K562 (cell line): Measurements from ENCODE around the gene CORO2A. TPM values are rescaled to one million over a fixed set of nuclear protein-coding genes. Genes with fewer than 3 reads are reported as not detected.
A peak's percentile ranks its signal among the peaks of the same experiment; 100 is the strongest.

Experiments
- ATAC-seq: fragments of 200-7000 bp; cut with Tn5 transposase; 3 replicates; pipeline ENCODE4 v1.9.1; 2020; ENCODE audit warnings: moderate library complexity
- BruUV-seq: library from RNA; stranded (reverse); fragments of 400-500 nt; replicated peaks from 2 replicates; lab custom pipeline; 2021; lab: Mats Ljungman, UMichigan
- CTCF ChIA-PET: fragments of 300-600 bp; formaldehyde crosslinking; extraction: SDS; loops from one replicate; lab custom pipeline; 2021; ENCODE audit warnings: low intra/inter-chr PET ratio; lab: Yijun Ruan, JAX
- POLR2A ChIA-PET: fragments of 300-600, 350-650 bp; sonication (Branson Sonifier 250); formaldehyde crosslinking; extraction: SDS; loops from one replicate; lab custom pipeline; 2021; ENCODE audit warnings: antibody characterized with exemption, inconsistent platforms; lab: Yijun Ruan, JAX
- DNase-seq, 4 experiments: peaks; one replicate each; pipeline versions ENCODE4 v3.0.0 to v3.0.0-alpha.2; 2011 to 2018; ENCODE audit warnings: low spot score in 3 of 4, mixed read lengths in 3 of 4; ENCODE audit errors: extremely low read depth in 1 of 4
- FAIRE-seq: peaks from 2 replicates; lab custom pipeline; 2011; peaks lifted over from hg19 to GRCh38; lab: Jason Lieb, UNC
- H2AFZ ChIP-seq: 2 replicates; pipeline ENCODE4 v1.6.0; 2011; ENCODE audit warnings: low read depth, low read length, control low read depth, inconsistent platforms
- H3K27ac ChIP-seq: fragments of 200-600 bp; 3 replicates; pipeline ENCODE4 v1.8.0; 2011; ENCODE audit warnings: low read depth, mild to moderate bottlenecking, control low read depth, inconsistent platforms, low read length, moderate library complexity, mixed read lengths; ENCODE audit errors: extremely low read depth
- H3K27me3 ChIP-seq, 2 experiments: fragments of 300-600 bp in 1 of 2; 2 replicates in 1 of 2; 3 replicates in 1 of 2; pipeline versions ENCODE4 v1.6.0 to v1.8.0; 2011; ENCODE audit warnings: inconsistent platforms in 2 of 2, low read length in 2 of 2, mild to moderate bottlenecking in 1 of 2, mixed read lengths in 1 of 2, moderate library complexity in 1 of 2; ENCODE audit not compliant: control insufficient read depth in 2 of 2, insufficient read depth in 2 of 2
- H3K36me3 ChIP-seq: fragments of 300-600 bp; 3 replicates; pipeline ENCODE4 v1.8.0; 2011; ENCODE audit warnings: mild to moderate bottlenecking, low read length, inconsistent platforms; ENCODE audit not compliant: control insufficient read depth, insufficient read depth
- H3K4me1 ChIP-seq, 2 experiments: fragments of 200-600 bp in 1 of 2; replicated peaks in 1 of 2; 2 replicates in 1 of 2; 3 replicates in 1 of 2; pipeline versions ENCODE4 v1.5.1 to v1.8.0; 2011; ENCODE audit warnings: inconsistent platforms in 2 of 2, low read length in 2 of 2, mild to moderate bottlenecking in 1 of 2, mixed read lengths in 1 of 2, moderate library complexity in 1 of 2; ENCODE audit not compliant: control insufficient read depth in 2 of 2, insufficient read depth in 2 of 2
- H3K4me2 ChIP-seq: 2 replicates; pipeline ENCODE4 v1.6.1; 2011; ENCODE audit warnings: low read length, control low read depth, inconsistent platforms, mixed read lengths; ENCODE audit not compliant: insufficient read depth
- H3K4me3 ChIP-seq: fragments of 200-600 bp; sonication (generic), shearing (Covaris generic); 2 replicates; pipeline ENCODE4 v1.5.1; 2016; ENCODE audit warnings: control low read depth, inconsistent platforms
- H3K79me2 ChIP-seq: fragments of 200-600 bp; 3 replicates; pipeline ENCODE4 v1.8.0; 2011; ENCODE audit warnings: low read length, inconsistent platforms; ENCODE audit not compliant: control insufficient read depth, insufficient read depth
- H3K9ac ChIP-seq, 2 experiments: 2 replicates each; pipeline versions ENCODE4 v1.6.0 to v1.6.1; 2011; ENCODE audit warnings: low read depth in 2 of 2, low read length in 2 of 2, control low read depth in 1 of 2, inconsistent platforms in 1 of 2, mild to moderate bottlenecking in 1 of 2, mixed read lengths in 1 of 2; ENCODE audit not compliant: insufficient read depth in 1 of 2
- H3K9me1 ChIP-seq: one replicate; pipeline ENCODE4 v1.6.0; 2011; ENCODE audit warnings: inconsistent platforms, mild to moderate bottlenecking, low read length, moderate library complexity; ENCODE audit not compliant: control insufficient read depth, insufficient read depth
- H3K9me3 ChIP-seq: replicated peaks from 2 replicates; pipeline ENCODE4 v1.5.1; 2011; ENCODE audit warnings: low read depth, low read length, inconsistent platforms; ENCODE audit not compliant: control insufficient read depth, insufficient read depth
- H4K20me1 ChIP-seq: replicated peaks from 2 replicates; pipeline ENCODE4 v1.6.1; 2011; ENCODE audit warnings: low read length, inconsistent platforms, mixed read lengths; ENCODE audit not compliant: control insufficient read depth, insufficient read depth
- CCAR2 ChIP-seq: fragments of 200-400 bp; formaldehyde crosslinking; IDR thresholded peaks from 2 replicates; pipeline ENCODE4 v1.6.1; 2017; ENCODE audit warnings: mild to moderate bottlenecking, low read depth, low read length
- CREM ChIP-seq: IDR thresholded peaks from 2 replicates; pipeline ENCODE4 v1.6.1; 2014; ENCODE audit warnings: antibody characterized with exemption, low read depth
- CTCF ChIP-seq, 3 experiments: IDR thresholded peaks in 2 of 3; conservative IDR thresholded peaks in 1 of 3; 2 replicates each; pipeline ENCODE4 v1.5.1; 2011 to 2012; ENCODE audit warnings: low read length in 3 of 3, mild to moderate bottlenecking in 3 of 3, control low read depth in 2 of 3, improper control_type of control experiment in 1 of 3, inconsistent platforms in 1 of 3, low read depth in 1 of 3, mixed read lengths in 1 of 3, moderate library complexity in 1 of 3; ENCODE audit not compliant: insufficient read depth in 2 of 3
- ESRRA ChIP-seq: fragments of 450-650 bp; IDR thresholded peaks from 2 replicates; pipeline ENCODE4 v1.6.1; 2014; ENCODE audit warnings: low read depth, mild to moderate bottlenecking, moderate library complexity, borderline replicate concordance
- FOXM1 ChIP-seq, 2 experiments: fragments of 450-650 bp in 1 of 2; sonication (generic) in 1 of 2; formaldehyde crosslinking in 1 of 2; IDR thresholded peaks; 2 replicates each; pipeline versions ENCODE4 v1.6.1 to v1.9.0; 2017 to 2022; ENCODE audit warnings: low read depth in 2 of 2, mild to moderate bottlenecking in 2 of 2, missing genetic modification reagents in 1 of 2, moderate library complexity in 1 of 2
- GTF2F1 ChIP-seq: IDR thresholded peaks from 2 replicates; pipeline ENCODE4 v1.6.1; 2011; ENCODE audit warnings: low read depth, low read length, improper control_type of control experiment
- PHB ChIP-seq: fragments of 250-450 bp; sonication (Bioruptor Pico); IDR thresholded peaks from 2 replicates; pipeline ENCODE4 v1.5.0; 2021
- PYGO2 ChIP-seq: fragments of 450-650 bp; IDR thresholded peaks from 2 replicates; pipeline ENCODE4 v1.6.1; 2016; ENCODE audit warnings: mild to moderate bottlenecking, missing genetic modification characterization, moderate library complexity, missing compliant biosample characterization
- RB1 ChIP-seq: fragments of 450-650 bp; IDR thresholded peaks from 2 replicates; pipeline ENCODE4 v1.6.1; 2017; ENCODE audit warnings: low read depth, mild to moderate bottlenecking
- SOX6 ChIP-seq: fragments of 450-650 bp; IDR thresholded peaks from 2 replicates; pipeline ENCODE4 v1.6.1; 2014; ENCODE audit warnings: mild to moderate bottlenecking
- ZFP1 ChIP-seq: fragments of 450-650 bp; formaldehyde crosslinking; IDR thresholded peaks from 2 replicates; pipeline ENCODE4 v1.4.0; 2020; ENCODE audit warnings: mild to moderate bottlenecking, mixed read lengths
- ZNF174 ChIP-seq: fragments of 250-450 bp; sonication (Bioruptor Pico); IDR thresholded peaks from 2 replicates; pipeline ENCODE4 v1.4.0; 2020; ENCODE audit warnings: mild to moderate bottlenecking
- ZNF41 ChIP-seq: fragments of 250-450 bp; sonication (Bioruptor Pico); conservative IDR thresholded peaks from 2 replicates; pipeline ENCODE4 v1.4.0; 2020; ENCODE audit warnings: mild to moderate bottlenecking
- WGBS: fragments of 100-300 bp; shearing (Covaris generic); methylation state at CpG from one replicate; pipeline ENCODE4 v1.1.6; 2016; ENCODE audit warnings: low coverage, mixed read lengths; ENCODE audit not compliant: insufficient coverage; ENCODE audit errors: missing lambda C conversion rate; 5-methylcytosine and 5-hydroxymethylcytosine counted together
- in situ Hi-C: fragments of 300-500 bp; cut with MboI; formaldehyde crosslinking; loops from 4 replicates; pipeline ENCODE4 v1.15.0; 2018; ENCODE audit warnings: inconsistent platforms, mixed read lengths
- intact Hi-C: fragments of 100-400 bp; cut with micrococcal nuclease; formaldehyde crosslinking; loops from 2 replicates; pipeline ENCODE4 v1.14.2; 2022
- polyA plus RNA-seq, 8 experiments: library from polyadenylated mRNA; depleted of rRNA in 4 of 8; stranded (reverse) in 5 of 8; unstranded in 3 of 8; fragments of >200 nt; fragmentation: Nextera tagmentation in 2 of 8; fragmentation: Illumina TruSeq in 1 of 8; extraction: Ambion mirVana in 2 of 8; extraction: Trizol in 1 of 8; gene quantifications; 2 replicates each; pipeline versions ENCODE4 v1.2.1 to v1.2.3, GENCODE V29; 2011 to 2014; ENCODE audit warnings: inconsistent platforms in 1 of 8, missing spikeins in 1 of 8
- total RNA-seq, 7 experiments: library from RNA; depleted of rRNA in 6 of 7; stranded (reverse); fragments of >200 nt in 6 of 7; fragmentation: Illumina TruSeq in 2 of 7; extraction: Trizol in 2 of 7; gene quantifications; 2 replicates each; pipeline versions ENCODE4 v1.2.1 to v1.2.3, GENCODE V29; 2011 to 2021; ENCODE audit warnings: low replicate concordance in 1 of 7
- TF ChIP-seq, protein P1 (sequence below): fragments of 450-650 bp; IDR thresholded peaks from 2 replicates; pipeline ENCODE4 v1.6.1; 2014; ENCODE audit warnings: low read depth, mild to moderate bottlenecking, moderate library complexity, borderline replicate concordance
- TF ChIP-seq, protein P2 (sequence below): fragments of 250-450 bp; sonication (Bioruptor Pico); IDR thresholded peaks from 2 replicates; pipeline ENCODE4 v1.4.0; 2020; ENCODE audit warnings: mild to moderate bottlenecking, moderate library complexity, borderline replicate concordance

CORO2A gene
- total and polyA plus RNA-seq, 9 of the 15 experiments (the other 6 are each of a cell fraction or from before 2014, with no cell fraction given): 9.5 to 26.6 (median 18.0) TPM

DNA sequence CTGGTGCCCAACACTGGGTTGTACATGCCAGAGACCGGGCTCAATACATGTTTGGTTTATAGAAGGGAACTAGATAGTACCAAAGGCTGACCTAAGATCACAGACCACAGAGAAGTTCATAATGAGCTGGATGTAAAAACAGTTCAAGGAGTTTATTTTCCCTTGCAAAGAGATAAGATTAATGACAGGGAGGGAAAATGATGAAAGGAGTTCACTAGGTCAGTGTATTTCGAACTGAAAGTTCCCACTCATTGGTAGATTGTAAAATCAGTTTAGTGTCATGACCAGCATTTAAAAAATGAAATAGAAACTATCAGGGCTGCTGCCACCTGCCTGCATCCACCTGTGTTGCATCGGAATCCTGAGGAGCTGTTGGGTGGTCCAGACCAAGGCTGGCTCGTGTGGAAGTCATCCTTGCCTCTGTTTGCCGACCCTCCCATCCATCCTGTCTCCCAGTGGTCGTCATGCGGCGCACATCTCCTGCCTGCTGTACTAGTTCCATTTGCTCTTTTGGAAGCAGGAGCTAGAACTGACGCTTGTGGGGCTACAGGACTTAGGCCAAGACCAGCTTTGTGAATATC, 41.9 kb upstream of the CORO2A start (continued):
- TF ChIP-seq CTCF (IDR thresholded peaks at IDR 0.05 in 2 of 3, conservative IDR thresholded peaks at IDR 0.05 in 1 of 3; ENCODE audit: insufficient read depth in 2 of 3, low read depth in 1 of 3, low read length in 3 of 3) (peak; percentile 30 to 41 (median 37); a peak in 3 of 6 replicates), FOXM1 (IDR thresholded peaks at IDR 0.05; ENCODE audit: low read depth) (peak; percentile 37; the same call in 1 of the 2 replicates), FOXM1 (CRISPR knock-in tag; IDR thresholded peaks at IDR 0.05; ENCODE audit: low read depth) (no peak)

DNA sequence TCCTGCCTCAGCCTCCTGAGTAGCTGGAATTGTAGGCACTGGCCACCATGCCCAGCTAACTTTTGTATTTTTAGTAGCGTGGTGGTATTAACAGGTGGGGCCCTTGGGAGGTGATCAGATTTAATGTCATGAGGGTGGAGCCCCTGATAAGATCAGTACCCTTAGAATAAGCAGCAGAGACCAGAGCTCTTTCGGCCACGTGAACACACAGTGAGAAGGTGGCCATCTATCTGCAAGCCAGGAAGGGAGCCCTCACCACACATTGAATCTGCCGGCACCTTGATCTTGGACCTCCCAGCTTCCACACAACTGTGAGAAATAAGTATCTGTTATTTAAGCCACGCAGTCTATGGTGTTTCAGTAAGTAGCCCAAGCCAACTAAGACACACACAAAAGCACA, 40.5 kb upstream of the CORO2A start:
- Histone ChIP-seq H2AFZ (no peak overlapping the region), H4K20me1 (no peaks in the 10 kb centered on the region), H3K9me3 (no peaks in the 10 kb centered on the region), H3K9me1 (no peaks in the 10 kb centered on the region), H3K4me1 (peaks cover 24 to 31% of the 10 kb centered on the region in 2 experiments; a peak in 4 of 5 replicates), H3K4me2 (no peak overlapping the region), H3K36me3 (peaks cover 28% of the 10 kb centered on the region; the same call in 2 of the 3 replicates), H3K27me3 (no peaks in the 10 kb centered on the region), H3K9ac (peak overlapping the region in 1 of 2 experiments; percentile 57; a peak in 1 of 4 replicates), H3K4me3 (no peak overlapping the region), H3K79me2 (no peaks in the 10 kb centered on the region), H3K27ac (no peak overlapping the region)
- ChIA-PET CTCF (no interaction called here), POLR2A (interaction anchor here (0.5 to 0.8 kb wide), 4 partner anchors 11 to 143 kb away, joined by 3 read pairs; partner anchors contain the start of gene TBC1D2)
- DNase-seq (no peak), ATAC-seq (no peak), FAIRE-seq (no peak)
- in situ Hi-C loops: no loop called here
- intact Hi-C loops: no loop called here
- BruUV-seq: no TSS peak
- 77% methylated on average over 4 of the region's 5 CpGs for WGBS
- TF ChIP-seq, protein P1, sequence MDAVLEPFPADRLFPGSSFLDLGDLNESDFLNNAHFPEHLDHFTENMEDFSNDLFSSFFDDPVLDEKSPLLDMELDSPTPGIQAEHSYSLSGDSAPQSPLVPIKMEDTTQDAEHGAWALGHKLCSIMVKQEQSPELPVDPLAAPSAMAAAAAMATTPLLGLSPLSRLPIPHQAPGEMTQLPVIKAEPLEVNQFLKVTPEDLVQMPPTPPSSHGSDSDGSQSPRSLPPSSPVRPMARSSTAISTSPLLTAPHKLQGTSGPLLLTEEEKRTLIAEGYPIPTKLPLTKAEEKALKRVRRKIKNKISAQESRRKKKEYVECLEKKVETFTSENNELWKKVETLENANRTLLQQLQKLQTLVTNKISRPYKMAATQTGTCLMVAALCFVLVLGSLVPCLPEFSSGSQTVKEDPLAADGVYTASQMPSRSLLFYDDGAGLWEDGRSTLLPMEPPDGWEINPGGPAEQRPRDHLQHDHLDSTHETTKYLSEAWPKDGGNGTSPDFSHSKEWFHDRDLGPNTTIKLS: no peak
- TF ChIP-seq RB1 (no peak), PYGO2 (tag) (no peak), SOX6 (no peak), ESRRA (no peak), GTF2F1 (no peak), ZFP1 (CRISPR knock-in tag) (no peak), CCAR2 (no peak), ZNF41 (CRISPR knock-in tag) (no peak), CREM (no peak), PHB (CRISPR knock-in tag) (no peak), ZNF174 (CRISPR knock-in tag) (no peak)
- TF ChIP-seq, protein P2, sequence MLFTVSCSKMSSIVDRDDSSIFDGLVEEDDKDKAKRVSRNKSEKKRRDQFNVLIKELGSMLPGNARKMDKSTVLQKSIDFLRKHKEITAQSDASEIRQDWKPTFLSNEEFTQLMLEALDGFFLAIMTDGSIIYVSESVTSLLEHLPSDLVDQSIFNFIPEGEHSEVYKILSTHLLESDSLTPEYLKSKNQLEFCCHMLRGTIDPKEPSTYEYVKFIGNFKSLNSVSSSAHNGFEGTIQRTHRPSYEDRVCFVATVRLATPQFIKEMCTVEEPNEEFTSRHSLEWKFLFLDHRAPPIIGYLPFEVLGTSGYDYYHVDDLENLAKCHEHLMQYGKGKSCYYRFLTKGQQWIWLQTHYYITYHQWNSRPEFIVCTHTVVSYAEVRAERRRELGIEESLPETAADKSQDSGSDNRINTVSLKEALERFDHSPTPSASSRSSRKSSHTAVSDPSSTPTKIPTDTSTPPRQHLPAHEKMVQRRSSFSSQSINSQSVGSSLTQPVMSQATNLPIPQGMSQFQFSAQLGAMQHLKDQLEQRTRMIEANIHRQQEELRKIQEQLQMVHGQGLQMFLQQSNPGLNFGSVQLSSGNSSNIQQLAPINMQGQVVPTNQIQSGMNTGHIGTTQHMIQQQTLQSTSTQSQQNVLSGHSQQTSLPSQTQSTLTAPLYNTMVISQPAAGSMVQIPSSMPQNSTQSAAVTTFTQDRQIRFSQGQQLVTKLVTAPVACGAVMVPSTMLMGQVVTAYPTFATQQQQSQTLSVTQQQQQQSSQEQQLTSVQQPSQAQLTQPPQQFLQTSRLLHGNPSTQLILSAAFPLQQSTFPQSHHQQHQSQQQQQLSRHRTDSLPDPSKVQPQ (CRISPR knock-in tag): no peak
